ENCODE measurements around the gene PDZD4.
A peak's percentile ranks its signal among the peaks of the same experiment; 100 is the strongest.

PDZD4 gene

GRCh38 chrX:153804621-153805020 is 25.7 kb downstream of the PDZD4 start:
- DNase-seq, result no peak

DNA sequence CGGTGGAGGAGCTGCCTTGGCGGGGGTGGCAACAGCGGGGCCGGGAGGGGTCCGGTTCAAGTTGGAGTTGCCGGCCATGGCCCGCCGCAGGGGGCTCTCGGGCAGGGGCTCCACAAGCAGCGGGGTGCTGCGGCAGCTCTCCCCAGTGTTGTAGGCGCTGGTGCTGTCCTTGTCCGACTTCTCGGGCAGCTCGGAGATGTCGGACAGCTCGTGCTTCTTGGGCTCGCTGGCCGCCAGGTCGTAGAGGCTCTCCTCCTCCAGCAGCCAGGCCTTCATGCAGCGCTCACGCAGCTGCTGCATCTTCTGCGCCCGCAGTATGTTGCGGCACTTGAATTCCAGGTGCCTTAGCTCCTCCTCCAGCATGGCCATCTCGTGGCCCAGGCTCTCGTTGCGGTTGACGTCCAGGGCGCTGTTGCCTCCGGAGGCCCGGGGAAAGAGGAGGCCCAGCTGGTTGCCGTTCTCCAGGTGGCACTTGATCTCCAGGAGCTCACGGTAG is 26.2 kb downstream of the PDZD4 start:
- no peak for DNase-seq

DNA sequence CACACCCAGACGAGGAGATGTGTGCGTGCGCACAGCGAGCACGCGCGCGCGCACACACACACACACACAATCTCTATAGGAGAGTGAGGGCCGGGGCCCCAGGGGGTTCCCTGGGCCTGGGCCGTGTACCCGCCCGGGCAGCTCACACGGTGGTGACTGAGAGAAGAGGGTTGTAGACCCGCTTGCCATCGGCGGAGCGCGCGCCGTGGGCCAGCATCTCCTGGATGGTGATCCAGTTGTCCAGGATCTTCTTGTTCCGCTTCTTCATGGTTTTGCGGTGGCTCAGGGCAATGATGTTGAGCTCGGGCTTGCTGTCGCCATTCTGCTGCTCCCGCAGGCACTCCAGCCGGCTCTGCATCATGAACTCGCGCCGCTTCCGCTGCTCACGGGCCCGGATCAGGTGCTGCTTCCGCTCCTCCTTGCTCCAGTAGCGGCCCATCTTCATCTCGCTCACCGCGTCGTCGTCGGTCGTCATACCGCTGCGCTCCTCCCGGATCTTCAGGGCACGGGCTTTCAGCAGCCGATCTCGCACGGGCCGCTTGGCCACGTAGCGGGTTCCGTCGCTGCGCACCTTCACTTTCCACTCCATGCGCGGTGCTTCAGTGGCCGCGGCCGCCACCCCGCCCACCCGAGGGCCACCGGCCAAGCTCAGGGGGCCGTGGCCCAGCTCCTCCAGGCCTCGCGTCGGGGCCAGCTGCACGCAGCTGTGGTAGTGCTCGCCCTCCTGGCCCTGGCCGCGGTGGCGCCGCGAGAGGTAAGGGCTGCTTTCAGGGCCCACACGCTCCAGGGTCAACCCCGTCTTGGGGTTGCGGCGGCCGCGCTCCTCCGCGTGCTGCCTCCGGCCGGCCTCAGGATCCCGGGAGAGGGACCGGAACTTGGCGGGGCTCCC is 26.9 kb downstream of the PDZD4 start:
- no peak for DNase-seq

GRCh38 chrX:153802513-153803045 is 27.8 kb downstream of the PDZD4 start:
- no peak for DNase-seq

- DNase-seq, result no peak
Measured at GRCh38 chrX:153801669-153802068, 28.7 kb downstream of the PDZD4 start.

GRCh38 chrX:153800746-153801145 is 29.6 kb downstream of the PDZD4 start:
- DNase-seq, result no peak

GRCh38 chrX:153800177-153800722 is 30.1 kb downstream of the PDZD4 start:
- no peak for DNase-seq

DNA sequence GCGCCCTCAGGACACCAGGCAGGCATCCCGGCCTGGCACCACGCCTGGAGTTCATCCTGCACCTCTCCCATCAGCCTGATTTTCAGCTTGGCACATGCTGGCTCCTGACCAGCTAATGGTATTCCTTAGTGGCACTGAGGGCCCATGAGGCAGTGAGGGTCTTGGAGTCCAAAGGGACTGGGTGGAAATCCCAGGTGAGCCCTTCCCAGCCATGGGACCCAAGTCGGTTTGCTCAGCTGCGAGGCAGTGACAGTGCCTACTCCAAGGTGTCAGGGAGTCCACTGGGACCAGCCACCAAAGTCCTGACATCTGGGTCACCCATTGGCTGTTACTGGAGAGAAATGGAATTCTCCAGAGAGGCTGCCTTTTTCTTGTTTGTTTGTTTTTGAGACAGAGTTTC is 31.0 kb downstream of the PDZD4 start:
- no peak for DNase-seq

- DNase-seq, result no peak
Measured at GRCh38 chrX:153797415-153798015, 32.8 kb downstream of the PDZD4 start.

DNA sequence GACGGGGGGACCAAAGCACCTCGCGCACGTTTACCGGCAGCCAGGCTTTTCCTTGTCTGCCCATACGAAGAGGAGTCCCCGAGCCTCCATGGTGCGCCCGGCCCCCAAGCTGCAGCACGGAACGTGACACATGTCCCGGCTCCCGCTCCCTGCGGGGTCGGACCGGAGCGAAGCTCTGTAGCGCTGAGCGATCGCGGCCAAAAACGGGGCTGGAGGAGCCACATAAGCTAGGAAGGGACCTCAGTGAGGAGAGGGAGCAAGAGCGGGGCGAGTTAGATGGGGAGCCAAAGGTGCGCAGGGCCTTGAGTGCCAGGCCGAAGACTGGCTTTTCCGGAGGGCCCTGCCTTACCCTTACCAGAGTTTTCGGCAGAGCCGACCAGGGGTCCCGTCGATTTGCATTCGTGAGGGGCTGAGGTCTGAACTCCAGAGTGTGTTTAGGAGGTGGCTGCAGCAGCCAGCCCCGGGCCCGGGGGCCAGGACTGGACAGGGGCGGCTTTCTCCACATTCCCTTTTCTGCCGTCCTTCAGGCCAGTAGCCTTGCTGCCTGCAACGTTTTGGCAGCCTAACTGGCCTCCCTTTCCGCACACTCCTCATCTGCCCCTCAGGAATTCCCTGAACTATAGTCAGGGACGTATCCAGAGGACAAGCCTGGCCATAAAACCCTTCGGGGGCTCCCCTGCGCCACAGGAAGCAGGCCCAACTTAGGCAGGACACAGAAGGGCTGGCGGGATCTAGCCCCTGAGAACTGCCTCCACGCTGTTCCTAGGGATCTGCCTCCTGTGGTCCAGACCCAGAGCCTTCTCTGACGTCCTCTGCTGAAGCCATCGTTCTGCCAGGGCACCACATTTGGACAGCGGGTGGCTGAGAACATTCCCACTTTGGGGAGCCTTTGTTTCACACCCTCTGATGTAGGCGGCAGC is 35.2 kb downstream of the PDZD4 start:
- no peak for DNase-seq

- DNase-seq, result peak; percentile 73
Measured at GRCh38 chrX:153794018-153794896, 36.1 kb downstream of the PDZD4 start, which contains the start of the genes IDH3G and SSR4. TSS of gene IDH3G (minus strand) at chrX:153794375. CDS start at chrX:153794326, 49 bp downstream. TSS of gene SSR4 (plus strand) at chrX:153794668. CDS start at chrX:153794688, 20 bp downstream.

DNA sequence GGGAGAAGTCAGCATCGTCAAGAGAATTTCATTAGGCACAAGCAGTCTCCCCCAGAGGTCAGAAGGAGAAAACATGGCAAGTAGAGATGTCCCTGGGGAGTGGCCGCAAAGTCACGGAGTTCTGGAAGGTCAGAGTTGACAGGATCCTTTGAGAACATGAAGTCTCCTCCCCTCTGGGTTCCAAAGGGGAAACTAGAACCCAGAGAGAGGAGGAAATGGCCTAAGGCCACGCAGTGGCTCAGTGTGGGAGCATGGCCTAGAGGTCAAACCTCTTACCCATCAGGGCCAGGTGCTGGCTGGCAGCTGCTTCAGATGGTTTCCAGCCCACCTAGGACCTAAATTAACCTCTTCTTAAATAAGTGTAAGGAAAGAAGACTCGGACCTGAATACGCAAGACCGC is 37.1 kb downstream of the PDZD4 start:
- DNase-seq, result no peak

DNA sequence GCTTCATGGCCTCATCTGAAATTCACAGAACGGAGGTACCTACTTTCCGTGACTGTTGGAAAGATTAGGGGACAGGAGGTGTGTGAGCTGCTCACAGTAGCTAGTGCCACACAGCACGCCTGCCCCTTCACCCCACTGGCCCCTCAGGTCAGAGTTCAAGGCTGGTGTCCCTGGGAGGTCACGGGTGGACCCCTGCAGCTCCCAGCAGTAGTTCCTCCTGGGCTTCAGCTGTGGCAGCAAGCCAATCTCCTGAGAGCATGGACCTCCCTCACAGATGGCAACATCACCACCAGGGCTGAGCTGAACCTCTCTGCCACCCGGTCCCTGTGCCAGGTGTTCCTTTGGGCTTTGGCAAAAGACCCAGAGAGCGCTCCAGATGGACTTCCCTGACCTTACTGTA is 38.0 kb downstream of the PDZD4 start:
- no peak for DNase-seq

- DNase-seq, result no peak
Measured at GRCh38 chrX:153791104-153791852, 39.1 kb downstream of the PDZD4 start.

GRCh38 chrX:153789654-153790053 is 40.7 kb downstream of the PDZD4 start:
- DNase-seq, result no peak

- no peak for DNase-seq
Measured at GRCh38 chrX:153786669-153787068, 43.7 kb downstream of the PDZD4 start.

GRCh38 chrX:153784325-153784967 is 45.9 kb downstream of the PDZD4 start:
- DNase-seq, result no peak

DNA sequence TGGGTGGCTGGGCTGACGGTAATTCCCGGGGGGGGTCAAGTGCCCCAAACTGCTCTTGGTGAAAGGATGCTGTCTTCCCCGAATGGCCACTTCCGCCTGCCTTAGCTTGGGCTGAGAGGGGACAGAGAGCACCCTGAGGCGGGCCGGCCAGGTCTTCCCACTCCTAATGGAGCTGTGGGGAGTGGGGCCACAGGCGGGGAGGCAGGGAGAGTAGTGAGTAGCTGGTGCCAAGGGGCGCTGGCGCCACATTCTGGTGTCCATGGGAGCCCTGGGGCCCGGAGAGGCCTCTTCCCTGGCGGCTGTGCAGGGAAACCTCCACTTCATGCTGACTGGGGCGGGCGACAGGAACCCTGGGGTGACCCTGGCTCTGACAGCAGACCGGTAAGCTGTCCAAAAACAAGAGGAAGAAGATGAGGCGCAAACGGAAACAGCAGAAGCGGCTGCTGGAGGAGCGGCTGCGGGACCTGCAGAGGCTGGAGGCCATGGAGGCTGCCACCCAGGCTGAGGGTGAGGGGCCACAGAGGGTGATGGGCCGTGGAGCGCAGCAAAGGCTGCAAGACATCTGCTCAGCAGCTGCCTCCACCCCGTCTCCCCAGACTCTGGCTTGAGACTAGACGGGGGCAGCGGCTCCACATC is 46.8 kb downstream of the PDZD4 start:
- DNase-seq, result no peak

- no peak for DNase-seq
Measured at GRCh38 chrX:153782871-153783270, 47.5 kb downstream of the PDZD4 start.

GRCh38 chrX:153782313-153782712 is 48.0 kb downstream of the PDZD4 start:
- DNase-seq, result no peak

All from SIG-M5 (cell line).